ENCODE results near the gene KRTAP9-3. TPM values are rescaled to one million over a fixed set of nuclear protein-coding genes. Genes with fewer than 3 reads are reported as not detected.
"Not testable (repeated sequence)": the region's sequence is repeated elsewhere in the genome, so short reads cannot be mapped to it uniquely, and the experiment has no call there.

KRTAP9-3 gene
- total RNA-seq (not detected), polyA plus RNA-seq (ENCODE audit: insufficient read depth, low read depth, low replicate concordance) (not detected)
- long read RNA-seq, donor 1 = 0 reads
- long read RNA-seq, donor 2 = 0 reads

- intact Hi-C loops (cut with DNase I; ENCODE audit: low total_unique reads); H3K4me3 ChIP-seq; H3K4me1 ChIP-seq; H3K36me3 ChIP-seq (ENCODE audit: low read depth, missing control alignments); DNase-seq; H3K27me3 ChIP-seq; H3K27ac ChIP-seq; H3K9me3 ChIP-seq: not testable (repeated sequence)
- WGBS, 2 donors = 89% methylated on average over 1 of the region's 1 CpG; no CpG with 5 or more reads in 1 of the 2 donors
These were observed at the start of gene KRTAP9-3 for GRCh38 chr17:41232399-41233105. KRTAP9-3 (plus strand) TSS chr17:41232449; CDS start chr17:41232502, 53 bp downstream.

GRCh38 chr17:41184480-41184961 lies 47.7 kb upstream of the KRTAP9-3 start, which contains the start of gene KRTAP4-1:
KRTAP4-1 (minus strand) TSS chr17:41184911; CDS start chr17:41184854, 57 bp downstream.
- H3K36me3 ChIP-seq (ENCODE audit: low read depth, missing control alignments) = no peaks in the 10 kb centered on the region
- H3K27me3 ChIP-seq = no peaks in the 10 kb centered on the region
- 63 to 70% methylated on average over 6 to 9 of the region's 9 CpGs for WGBS, 2 donors
- H3K4me3 ChIP-seq = no peak within 1 kb of the TSS
- no peak for DNase-seq
- H3K4me1 ChIP-seq = no peaks in the 10 kb centered on the region
- intact Hi-C loops (cut with DNase I; ENCODE audit: low total_unique reads) = no loop called here
- H3K9me3 ChIP-seq = no peaks in the 10 kb centered on the region
- H3K27ac ChIP-seq = no peak within 1 kb of the TSS
- TF ChIP-seq CTCF (IDR thresholded peaks at IDR 0.05) = no peak
- no peak for TF ChIP-seq POLR2A (IDR thresholded peaks at IDR 0.05)

- Histone ChIP-seq H3K4me3 (no peak overlapping the region), H3K27me3 (no peaks in the 10 kb centered on the region), H3K9me3 (no peaks in the 10 kb centered on the region), H3K4me1 (no peaks in the 10 kb centered on the region), H3K36me3 (ENCODE audit: low read depth, missing control alignments) (no peaks in the 10 kb centered on the region), H3K27ac (no peak overlapping the region)
- intact Hi-C loops (cut with DNase I; ENCODE audit: low total_unique reads) = no loop called here
- DNase-seq = no peak
- TF ChIP-seq CTCF (IDR thresholded peaks at IDR 0.05) = no peak
- TF ChIP-seq POLR2A (IDR thresholded peaks at IDR 0.05) = no peak
- WGBS, 2 donors = 58 to 72% methylated on average over 1 of the region's 1 CpG
These were observed 47.2 kb upstream of the KRTAP9-3 start for GRCh38 chr17:41185001-41185400.

GRCh38 chr17:41186872-41187271 lies 45.4 kb upstream of the KRTAP9-3 start:
- intact Hi-C loops (cut with DNase I; ENCODE audit: low total_unique reads) = no loop called here
- no peak for DNase-seq
- TF ChIP-seq POLR2A (IDR thresholded peaks at IDR 0.05) (no peak), CTCF (IDR thresholded peaks at IDR 0.05) (no peak)
- Histone ChIP-seq H3K36me3 (ENCODE audit: low read depth, missing control alignments) (no peaks in the 10 kb centered on the region), H3K4me1 (no peaks in the 10 kb centered on the region), H3K4me3 (no peak overlapping the region), H3K27me3 (no peaks in the 10 kb centered on the region), H3K9me3 (no peaks in the 10 kb centered on the region), H3K27ac (no peak overlapping the region)
- 85% methylated on average over 2 of the region's 2 CpGs; no CpG with 5 or more reads in 1 of the 2 donors for WGBS, 2 donors

- intact Hi-C loops (cut with DNase I; ENCODE audit: low total_unique reads); H3K4me1 ChIP-seq; H3K36me3 ChIP-seq (ENCODE audit: low read depth, missing control alignments); DNase-seq; H3K4me3 ChIP-seq; H3K27me3 ChIP-seq; H3K9me3 ChIP-seq; H3K27ac ChIP-seq: not testable (repeated sequence)
- WGBS, 2 donors = 50 to 86% methylated on average over 1 of the region's 1 CpG
These were observed 42.4 kb upstream of the KRTAP9-3 start, which contains the start of gene KRTAP9-1 for GRCh38 chr17:41189837-41190318. KRTAP9-1 (plus strand) TSS chr17:41189887; CDS start chr17:41189887, 0 bp downstream.
